GM19193 (cell line): Measurements from ENCODE around the gene PLCB2.

ENCODE experiments used
- POLR2A ChIP-seq: IDR thresholded peaks from 4 replicates; pipeline ENCODE4 v1.6.1; 2011; ENCODE audit not compliant: insufficient read depth, insufficient read length; ENCODE audit errors: extremely low read depth

Gene PLCB2

DNA sequence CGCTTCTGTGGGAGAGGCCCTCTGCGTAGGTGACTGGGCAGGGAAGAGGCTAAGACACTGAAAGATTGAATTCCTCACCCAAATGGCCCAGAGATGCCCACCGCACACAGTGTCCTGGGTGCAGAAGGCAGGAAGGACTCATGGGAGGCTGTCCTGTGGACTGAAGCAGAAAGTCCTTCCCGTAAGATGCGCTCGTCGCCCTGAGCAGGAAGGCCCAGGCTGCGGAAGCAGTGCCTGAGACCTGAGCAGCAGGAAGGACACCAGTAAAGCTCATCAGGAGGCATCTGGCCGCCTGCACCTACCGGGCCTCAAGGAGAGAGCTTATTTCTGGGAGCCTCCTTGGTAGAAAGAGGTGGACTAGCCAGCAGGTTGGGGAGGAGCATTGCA lies 65.5 kb downstream of the PLCB2 start:
- TF ChIP-seq POLR2A = no peak

DNA sequence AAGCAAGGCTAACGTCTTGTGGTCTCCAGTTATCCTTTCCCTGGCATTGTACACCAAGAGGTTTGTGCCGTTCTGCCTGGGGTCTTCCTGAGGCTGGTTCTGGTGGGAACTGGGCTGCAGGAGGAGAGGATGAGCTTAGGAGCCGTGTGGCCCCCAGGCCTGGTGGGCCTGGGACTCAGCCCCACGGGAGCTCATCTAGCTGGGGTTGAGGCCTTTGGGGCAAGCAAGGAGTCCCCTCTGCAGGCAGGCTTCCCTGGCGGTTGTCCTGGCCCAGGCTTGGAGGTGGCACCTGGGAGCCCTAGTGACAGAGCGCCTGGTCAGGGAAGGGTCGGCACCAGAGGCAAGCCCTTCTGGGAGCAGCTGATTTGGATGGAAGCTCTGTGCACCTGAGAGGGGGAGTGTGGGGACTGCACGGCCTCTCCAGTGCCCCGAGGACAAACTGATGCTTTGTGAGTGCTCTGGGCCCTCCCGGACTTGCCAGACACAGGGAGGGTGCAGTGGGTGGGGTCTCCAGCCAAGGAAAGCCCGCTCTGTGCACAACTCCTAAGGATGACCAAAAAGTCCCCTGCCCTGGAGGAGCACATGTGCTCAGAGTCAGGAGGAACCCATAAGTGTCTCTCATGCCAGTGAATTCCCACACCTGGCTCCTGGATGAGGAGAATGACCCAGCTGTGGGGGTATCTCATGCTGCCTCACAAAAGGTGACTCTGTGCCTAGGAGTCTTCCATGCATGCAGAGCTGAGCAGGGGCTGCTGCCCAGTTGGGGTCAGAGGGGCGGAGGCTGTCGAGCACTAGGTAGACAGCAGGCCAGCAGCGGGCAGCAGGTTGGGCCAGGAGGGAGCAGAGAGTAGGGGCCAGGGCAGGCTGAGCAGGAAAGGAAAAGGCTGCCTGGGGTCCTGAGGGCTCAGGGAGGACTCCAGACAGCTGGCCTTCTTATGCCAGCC lies 66.2 kb downstream of the PLCB2 start:
- no peak for TF ChIP-seq POLR2A

DNA sequence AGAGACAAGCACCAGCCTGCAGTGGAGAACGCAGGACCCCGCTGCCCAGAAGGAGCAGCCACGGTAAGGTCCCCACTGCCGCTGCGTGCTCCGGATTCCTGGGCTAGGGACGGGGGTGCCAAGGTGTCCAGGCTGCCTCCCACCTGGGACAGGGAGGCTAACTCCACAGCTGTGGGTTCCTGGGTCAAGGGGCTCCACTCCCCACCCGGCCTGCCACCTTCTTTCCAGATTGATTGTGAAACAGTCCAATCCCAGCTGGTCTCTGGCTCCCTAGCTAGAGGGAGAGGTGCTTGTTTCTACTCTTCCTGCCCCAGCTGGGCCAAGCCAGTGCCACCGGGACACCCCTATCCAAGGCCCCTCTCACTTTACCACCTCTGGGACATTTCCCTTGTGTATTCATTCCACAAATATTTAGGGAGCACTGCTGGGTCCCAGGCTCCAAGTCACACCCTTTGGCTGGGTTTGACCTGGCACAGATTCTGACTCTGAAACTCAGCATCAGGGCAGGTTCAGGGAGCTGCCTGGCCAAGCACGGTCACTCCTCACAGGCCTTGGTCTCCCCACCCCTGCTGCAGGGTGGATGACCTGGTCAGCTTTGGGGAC lies 67.0 kb downstream of the PLCB2 start:
- TF ChIP-seq POLR2A = no peak

DNA sequence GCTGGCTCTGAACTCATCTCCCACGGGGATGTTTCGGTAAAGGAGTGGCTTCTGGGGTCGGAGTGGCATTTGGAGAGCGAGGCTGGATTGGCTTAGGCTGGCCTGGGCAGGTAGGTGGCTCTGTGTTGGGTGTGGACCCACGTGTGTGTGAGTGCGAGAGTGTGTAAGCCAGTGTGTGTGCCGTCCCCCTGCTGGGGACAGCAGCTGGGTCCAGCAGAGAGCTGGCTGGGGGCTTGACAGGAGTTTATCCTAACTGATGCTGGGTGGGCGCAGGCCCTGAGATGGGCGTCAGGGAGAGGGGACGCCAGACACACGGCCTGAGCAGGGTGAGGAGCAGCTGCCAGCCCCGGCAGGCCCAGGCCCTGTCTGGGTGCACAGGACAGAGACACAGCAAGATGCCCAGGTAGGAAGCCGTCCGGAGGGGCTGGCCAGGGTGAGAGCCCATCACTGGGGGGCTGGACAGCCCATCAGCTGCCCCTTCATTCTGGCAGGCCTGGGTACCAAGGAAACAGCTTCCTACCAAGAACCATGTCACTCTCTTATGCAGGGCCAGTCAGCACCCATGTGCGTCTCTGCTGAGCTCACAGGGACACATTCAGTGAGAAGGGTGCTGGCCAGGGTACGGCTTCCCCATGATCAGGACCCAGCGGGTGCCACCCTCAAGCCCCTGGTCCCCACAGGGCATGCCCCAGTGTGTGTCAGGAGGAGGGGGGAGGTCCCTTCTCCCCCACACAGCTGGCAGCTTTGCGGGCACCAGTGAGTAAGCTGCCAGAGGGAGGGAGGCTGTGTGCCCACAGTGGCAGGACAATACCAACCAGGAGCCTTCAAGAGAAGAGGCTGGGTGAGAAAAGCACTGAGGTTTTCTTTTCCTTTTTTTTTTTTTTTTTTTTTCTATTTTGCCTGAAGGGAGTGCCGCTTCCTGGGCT lies 67.8 kb downstream of the PLCB2 start:
- no peak for TF ChIP-seq POLR2A

DNA sequence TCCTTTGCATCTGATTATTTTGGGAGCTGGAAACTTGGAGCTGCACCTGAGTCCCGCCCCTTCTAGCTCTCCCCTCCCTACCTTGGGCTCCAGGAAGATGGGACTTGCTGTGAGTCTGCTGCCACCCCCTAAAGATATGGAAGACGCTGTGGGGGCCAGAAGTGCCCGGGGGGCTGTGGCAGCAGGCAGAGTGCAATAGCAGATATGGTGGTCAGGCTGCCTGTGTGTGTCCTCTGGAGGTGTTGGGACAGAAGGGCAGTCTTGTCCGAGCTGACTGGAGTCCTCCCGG lies 68.4 kb downstream of the PLCB2 start:
- TF ChIP-seq POLR2A = no peak

DNA sequence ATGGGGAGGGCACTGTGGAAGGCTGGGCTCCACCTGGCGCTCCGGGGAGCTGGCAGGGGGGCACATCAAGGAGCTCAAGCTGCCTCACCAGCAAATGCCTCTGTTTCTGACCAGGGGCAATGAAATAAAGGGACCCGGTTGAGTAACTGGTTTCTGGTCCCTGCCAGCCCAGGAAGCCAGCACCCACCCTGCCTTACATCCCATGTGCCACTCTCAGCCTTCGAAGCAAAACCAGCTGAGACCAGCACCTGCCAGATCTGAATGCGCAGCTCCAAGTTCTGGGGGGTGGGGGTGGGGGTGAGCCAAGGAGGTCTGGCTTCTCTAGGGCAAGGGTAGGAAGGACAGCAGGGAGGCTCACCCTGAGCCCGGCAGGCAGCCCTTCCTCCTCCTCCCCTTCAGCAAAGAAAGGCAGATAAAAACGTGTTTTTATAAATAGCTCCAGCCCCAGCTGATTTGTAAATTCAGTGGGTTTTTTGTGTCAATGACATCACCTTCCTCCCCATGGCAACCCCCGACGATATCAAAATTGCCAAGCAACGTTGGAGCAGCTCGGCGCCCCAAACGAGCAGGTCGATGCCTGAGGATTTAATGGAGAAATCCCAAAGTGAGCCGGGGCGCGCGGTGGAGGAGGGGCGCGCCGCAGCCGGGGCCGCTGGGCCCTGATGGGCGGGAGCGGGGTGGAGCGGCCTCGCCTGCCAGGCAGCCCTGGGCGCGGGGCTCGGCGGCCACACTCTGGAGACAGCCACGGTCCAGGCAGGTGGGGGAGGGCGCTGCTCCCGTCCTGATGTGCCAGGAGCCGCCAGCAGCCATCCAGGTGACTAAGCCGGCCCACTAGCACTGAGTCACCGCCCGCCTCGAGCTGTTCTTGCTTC lies 69.0 kb downstream of the PLCB2 start, which contains the start of gene PAK6:
Gene PAK6, plus strand, starts transcription at position 532 of the 872 bp plus-strand sequence. CDS start 25,723 bp downstream, outside the sequence.
- no peak for TF ChIP-seq POLR2A
